Right lobe of liver (tissue), 6 donors: ENCODE measurements around the gene BIK. TPM values are rescaled to one million over a fixed set of nuclear protein-coding genes. Genes with fewer than 3 reads are reported as not detected.

Source experiments
- ATAC-seq, 4 donors: fragments of 200-7000 bp; cut with Tn5 transposase; one replicate each; pipeline ENCODE4 v1.9.1; 2020; ENCODE audit warnings: mild to moderate bottlenecking in 4 of 4, moderate library complexity in 4 of 4
- DNase-seq, 3 donors: peaks; one replicate each; pipeline ENCODE4 v3.0.0-alpha.2; 2020
- H3K27ac ChIP-seq, 3 donors: fragments of 200-600 bp; one replicate each; pipeline ENCODE4 v1.8.0; 2022
- H3K27me3 ChIP-seq, 2 donors: fragments of 200-600 bp; one replicate each; pipeline ENCODE4 v1.8.0; 2022
- H3K36me3 ChIP-seq, 4 donors: fragments of 200-600 bp; sonication (generic) in 1 of 4; one replicate each; pipeline versions ENCODE4 v1.5.1 to v1.8.0; 2017 to 2022; ENCODE audit warnings: control low read depth in 1 of 4
- H3K4me1 ChIP-seq, 4 donors: fragments of 200-600 bp; sonication (generic) in 1 of 4; one replicate each; pipeline versions ENCODE4 v1.5.1 to v1.8.0; 2017 to 2022; ENCODE audit warnings: control low read depth in 1 of 4
- H3K4me3 ChIP-seq, 3 donors: fragments of 200-600 bp; one replicate each; pipeline ENCODE4 v1.8.0; 2022
- H3K9me3 ChIP-seq, 4 donors: fragments of 200-600 bp; sonication (generic) in 1 of 4; one replicate each; pipeline versions ENCODE4 v1.5.1 to v1.8.0; 2017 to 2022; ENCODE audit warnings: control low read depth in 1 of 4
- CTCF ChIP-seq, 4 donors: fragments of 200-600 bp in 3 of 4; fragments of 450-650 bp in 1 of 4; IDR thresholded peaks; one replicate each; pipeline versions ENCODE4 v1.5.1 to v1.8.0; 2016 to 2022; ENCODE audit warnings: antibody characterized with exemption in 4 of 4, mild to moderate bottlenecking in 2 of 4
- POLR2A ChIP-seq: fragments of 450-650 bp; IDR thresholded peaks from one replicate; pipeline ENCODE4 v1.6.1; 2017; ENCODE audit warnings: antibody characterized with exemption, mild to moderate bottlenecking
- WGBS: methylation state at CpG from one replicate; pipeline ENCODE4 v1.1.6; 2018; ENCODE audit warnings: low coverage, low lambda C conversion rate; ENCODE audit not compliant: insufficient coverage; ENCODE audit errors: missing lambda C conversion rate; 5-methylcytosine and 5-hydroxymethylcytosine counted together
- intact Hi-C, 2 donors: fragments of 100-400 bp; cut with DNase I; formaldehyde crosslinking; loops; one replicate each; pipeline versions ENCODE4 v1.11.2 to v1.14.1; 2022
- total RNA-seq, 6 experiments: library from RNA; depleted of rRNA in 2 of 6; stranded (reverse); fragments of >200 nt in 2 of 6; fragmentation: NEBNext Ultra II Directional in 3 of 6; extraction: Animal tissue kit (Norgen Biotek cat#: 25700) in 3 of 6; gene quantifications; one replicate each; pipeline versions ENCODE4 v1.1.0 to v1.2.4, GENCODE V29; 2016 to 2023
- donor health status: DM: no; HTN: yes; CAD: no.
- donor health status: DM: no; HTN: no; CAD: no.
- donor health status: DM: no; HTN: no; CAD: no.
- donor health status: DM: no; HTN: yes; CAD: no.
- donor health status: DM: no; HTN: yes; CAD: no.

The BIK gene
- total RNA-seq, 6 experiments from 2014 or later = 0.22 to 0.42 (median 0.31) TPM; not detected in 1

GRCh38 chr22:43156413-43156812 is 45.9 kb downstream of the BIK start:
- no peaks in the 10 kb centered on the region for H3K27me3 ChIP-seq
- peaks cover 0 to 12% (median 0%) of the 10 kb centered on the region in 4 donors for H3K4me1 ChIP-seq
- DNase-seq (no peak), ATAC-seq (no peak)
- no peaks in the 10 kb centered on the region for H3K9me3 ChIP-seq
- intact Hi-C loops = no loop called here
- H3K27ac ChIP-seq = no peak overlapping the region
- H3K36me3 ChIP-seq = no peaks in the 10 kb centered on the region
- TF ChIP-seq CTCF (IDR thresholded peaks at IDR 0.05) (no peak), POLR2A (no peak)
- 63% methylated on average over 5 of the region's 12 CpGs for whole genome bisulfite sequencing
- H3K4me3 ChIP-seq = no peak overlapping the region

- no peaks in the 10 kb centered on the region for H3K36me3 ChIP-seq
- no peaks in the 10 kb centered on the region for H3K27me3 ChIP-seq
- no peak for TF ChIP-seq CTCF (IDR thresholded peaks at IDR 0.05)
- TF ChIP-seq POLR2A = no peak
- H3K4me1 ChIP-seq = no peaks in the 10 kb centered on the region
- peak in 1 of 4 donors; percentile 5 for ATAC-seq
- no peaks in the 10 kb centered on the region for H3K9me3 ChIP-seq
- WGBS = 64% methylated on average over 7 of the region's 9 CpGs
- H3K27ac ChIP-seq = no peak overlapping the region
- no peak for DNase-seq
- intact Hi-C loops = no loop called here
- H3K4me3 ChIP-seq = no peak overlapping the region
Measured at GRCh38 chr22:43157874-43158546, 47.5 kb downstream of the BIK start.

DNA sequence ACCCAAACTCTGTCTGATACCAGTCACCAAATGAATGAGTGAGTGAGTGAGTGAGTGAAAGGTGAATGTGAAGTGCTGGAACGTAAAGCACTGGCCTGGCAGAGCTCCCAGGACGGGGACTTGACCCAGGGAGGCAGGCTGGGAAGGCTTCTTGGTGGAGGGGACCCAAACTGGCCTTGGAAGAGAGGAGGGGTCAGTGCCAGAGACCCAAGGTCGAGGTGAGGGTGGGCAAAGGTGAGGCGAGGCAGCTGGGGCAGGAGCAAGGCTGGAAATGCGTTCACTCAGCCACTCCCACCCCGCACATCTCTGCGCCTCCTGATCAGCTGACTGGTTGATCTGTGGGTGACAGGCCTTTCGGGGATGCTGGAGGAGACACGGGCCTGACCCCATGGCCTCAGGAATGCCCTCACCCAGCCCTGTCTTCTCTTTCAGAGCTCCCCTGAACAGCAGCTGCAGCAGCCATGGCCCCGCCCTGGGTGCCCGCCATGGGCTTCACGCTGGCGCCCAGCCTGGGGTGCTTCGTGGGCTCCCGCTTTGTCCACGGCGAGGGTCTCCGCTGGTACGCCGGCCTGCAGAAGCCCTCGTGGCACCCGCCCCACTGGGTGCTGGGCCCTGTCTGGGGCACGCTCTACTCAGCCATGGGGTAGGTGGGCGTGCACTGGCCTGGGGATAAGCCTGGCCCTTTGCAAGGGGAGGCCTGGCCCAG is 48.4 kb downstream of the BIK start:
- no peak overlapping the region for H3K4me3 ChIP-seq
- intact Hi-C loops = no loop called here
- TF ChIP-seq CTCF (IDR thresholded peaks at IDR 0.05) (no peak), POLR2A (no peak)
- H3K36me3 ChIP-seq = no peaks in the 10 kb centered on the region
- H3K9me3 ChIP-seq = no peaks in the 10 kb centered on the region
- H3K27me3 ChIP-seq = no peaks in the 10 kb centered on the region
- DNase-seq (no peak), ATAC-seq (no peak)
- no peaks in the 10 kb centered on the region for H3K4me1 ChIP-seq
- 69% methylated on average over 4 of the region's 24 CpGs for WGBS
- no peak overlapping the region for H3K27ac ChIP-seq

DNA sequence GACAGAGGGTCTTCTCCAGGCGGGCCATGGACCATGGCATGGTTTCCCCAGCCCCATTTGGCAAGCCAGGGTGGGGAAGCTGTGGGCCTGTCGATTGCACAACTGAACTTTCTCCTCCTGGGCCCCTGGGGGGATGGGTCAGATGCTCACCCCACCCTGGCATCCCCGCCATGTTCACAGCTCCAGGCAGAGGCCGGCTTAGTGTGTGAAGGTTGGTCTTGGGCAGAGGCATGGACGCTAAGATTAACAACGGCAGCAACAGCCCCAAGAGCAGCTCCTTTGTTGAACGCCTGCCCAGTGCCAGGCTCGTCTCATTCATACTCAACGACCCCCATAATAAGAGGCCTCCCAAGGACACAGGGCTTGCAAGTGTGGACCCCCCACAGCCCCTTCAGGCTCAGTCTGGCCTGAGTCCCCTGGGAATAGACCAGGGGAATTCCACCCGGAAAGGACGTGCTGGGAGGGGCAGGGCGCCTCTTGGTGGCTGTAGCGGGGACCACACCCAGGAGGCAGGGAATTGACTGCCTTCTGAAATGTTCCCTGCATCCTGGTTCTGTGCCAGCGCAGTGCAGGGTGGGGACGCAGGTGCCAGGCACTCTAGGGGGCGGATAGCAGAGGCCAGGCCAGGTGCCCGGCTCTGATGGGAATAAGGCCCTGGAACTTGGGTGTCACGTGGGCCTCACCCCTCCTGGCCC is 49.1 kb downstream of the BIK start:
- WGBS = 60% methylated on average over 2 of the region's 18 CpGs
- H3K36me3 ChIP-seq = no peaks in the 10 kb centered on the region
- TF ChIP-seq CTCF (IDR thresholded peaks at IDR 0.05) (peak in 2 of 4 donors; percentile 9 to 22), POLR2A (no peak)
- no peak overlapping the region for H3K4me3 ChIP-seq
- no peaks in the 10 kb centered on the region for H3K9me3 ChIP-seq
- ATAC-seq (peak in 3 of 4 donors; percentile 9 to 20 (median 17)), DNase-seq (no peak)
- intact Hi-C loops = no loop called here
- no peaks in the 10 kb centered on the region for H3K4me1 ChIP-seq
- H3K27me3 ChIP-seq = no peaks in the 10 kb centered on the region
- no peak overlapping the region for H3K27ac ChIP-seq
